Pericardium fibroblast (primary cell): ENCODE measurements around the gene CTSG. TPM values are rescaled to one million over a fixed set of nuclear protein-coding genes. Genes with fewer than 3 reads are reported as not detected.

Experiments used
- total RNA-seq: library from RNA; depleted of rRNA; stranded (reverse); fragments of >200 nt; gene quantifications from 2 replicates; pipeline ENCODE4 v1.2.3, GENCODE V29; 2015

Gene CTSG, protein sequence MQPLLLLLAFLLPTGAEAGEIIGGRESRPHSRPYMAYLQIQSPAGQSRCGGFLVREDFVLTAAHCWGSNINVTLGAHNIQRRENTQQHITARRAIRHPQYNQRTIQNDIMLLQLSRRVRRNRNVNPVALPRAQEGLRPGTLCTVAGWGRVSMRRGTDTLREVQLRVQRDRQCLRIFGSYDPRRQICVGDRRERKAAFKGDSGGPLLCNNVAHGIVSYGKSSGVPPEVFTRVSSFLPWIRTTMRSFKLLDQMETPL
- not detected in 2 replicates for total RNA-seq

GRCh38 chr14:24576182-24576581 is at the start of gene CTSG:
TSS of gene CTSG (minus strand) at chr14:24576250. CDS start at chr14:24576223, 27 bp downstream.

DNA sequence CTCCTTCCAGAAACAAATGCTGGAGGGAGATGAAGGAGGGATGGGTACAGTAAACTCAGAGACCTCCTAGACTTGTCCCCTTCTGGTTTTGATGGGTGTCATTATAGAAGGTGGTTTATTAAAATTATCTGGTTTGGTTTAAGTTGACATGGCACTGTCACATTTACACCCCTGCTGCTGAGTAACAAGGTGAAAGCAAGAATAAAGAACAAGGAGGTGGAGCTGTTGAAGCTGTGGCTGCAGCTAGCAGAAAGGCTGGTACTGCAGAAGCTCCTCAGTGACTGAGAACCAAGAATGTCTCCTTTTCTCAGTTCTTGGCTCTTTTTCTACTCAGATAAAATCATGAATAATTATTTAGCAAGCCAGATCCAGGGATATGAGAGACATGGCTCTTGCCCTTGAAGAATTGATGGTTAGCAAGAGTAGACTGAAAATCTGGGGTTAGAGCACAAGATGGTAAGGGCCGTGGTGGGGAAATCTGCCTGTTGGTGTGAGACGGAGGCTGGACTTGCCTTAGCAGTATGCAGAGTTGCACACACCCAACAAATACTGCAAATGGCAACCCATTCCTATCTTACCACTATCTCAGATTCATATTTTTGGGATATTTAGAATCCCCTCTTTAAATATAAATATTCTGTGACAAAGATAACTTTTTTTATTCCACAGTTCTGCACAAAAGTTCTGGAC is 33.8 kb upstream of the CTSG start, which contains the start of gene GZMH:
TSS of gene GZMH (minus strand) at position 31 of the 690 bp plus-strand sequence. CDS start 72 bp downstream, outside the sequence.

Other genes starting within 250 kb of the CTSG start
- 0.26 and 2.1 TPM in 2 replicates for gene ADCY4, start 241.2 kb downstream of the CTSG start, total RNA-seq
- 0.35 and 0.51 TPM in 2 replicates for gene RIPK3, start 236.3 kb downstream of the CTSG start, total RNA-seq
- gene NFATC4, start 208.1 kb downstream of the CTSG start, total RNA-seq = 59.5 and 83.0 TPM in 2 replicates
- gene NYNRIN, start 177.2 kb downstream of the CTSG start, total RNA-seq = 24.0 and 31.4 TPM in 2 replicates
- 3.1 and 6.9 TPM in 2 replicates for gene CBLN3, start 146.6 kb downstream of the CTSG start, total RNA-seq
- 35.0 and 37.8 TPM in 2 replicates for gene KHNYN, start 146.3 kb downstream of the CTSG start, total RNA-seq
- gene SDR39U1, start 133.5 kb downstream of the CTSG start, total RNA-seq = 14.7 and 15.6 TPM in 2 replicates
- gene CMA1, start 68.0 kb downstream of the CTSG start, total RNA-seq = not detected in 2 replicates
- not detected in 2 replicates for gene GZMH, start 33.4 kb upstream of the CTSG start, total RNA-seq
- gene GZMB, start 57.9 kb upstream of the CTSG start, total RNA-seq = not detected in 2 replicates